ENCODE measurements around the gene ACP5. TPM values are rescaled to one million over a fixed set of nuclear protein-coding genes. Genes with fewer than 3 reads are reported as not detected.
"Not testable (repeated sequence)": the region's sequence is repeated elsewhere in the genome, so short reads cannot be mapped to it uniquely, and the experiment has no call there.

ACP5 gene
- polyA plus RNA-seq, 1 donor from 2014 or later: not detected

DNA sequence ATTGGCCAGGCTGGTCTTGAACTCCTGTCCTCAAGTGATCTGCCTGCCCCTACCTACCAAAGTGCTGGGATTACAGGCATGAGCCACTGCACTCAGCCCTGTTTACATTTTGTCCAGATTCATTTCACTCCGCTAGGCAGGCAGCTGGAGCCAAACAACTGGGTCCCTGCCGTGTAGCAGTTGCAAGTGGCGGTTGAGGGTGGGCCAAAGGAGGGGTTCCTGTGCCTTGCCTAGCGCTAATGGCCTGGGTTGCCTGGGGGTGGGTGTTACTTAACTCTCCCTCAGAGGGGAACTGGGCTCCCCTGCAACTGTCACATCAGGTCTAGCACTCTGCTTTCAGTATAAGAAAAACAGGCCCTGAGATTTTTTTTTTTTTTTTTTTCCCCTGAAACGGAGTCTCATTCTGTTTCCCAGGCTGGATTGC, 7.4 kb downstream of the ACP5 start:
- Histone ChIP-seq H3K27ac (ENCODE audit: low read length) (no peak overlapping the region), H3F3A (ENCODE audit: insufficient read depth, low read length, poor library complexity, severe bottlenecking) (no peaks in the 10 kb centered on the region), H2AFZ (ENCODE audit: low read depth, low read length) (no peak overlapping the region), H3K4me3 (ENCODE audit: low read length) (no peak overlapping the region), H3K9me3 (ENCODE audit: low read length) (no peaks in the 10 kb centered on the region), H3K36me3 (ENCODE audit: insufficient read depth, low read length) (no peaks in the 10 kb centered on the region), H3K9ac (ENCODE audit: low read length) (no peak overlapping the region), H3K79me2 (replicated peaks; ENCODE audit: insufficient read depth, low read length) (no peaks in the 10 kb centered on the region), H3K4me2 (ENCODE audit: low read length) (no peak overlapping the region), H4K20me1 (ENCODE audit: insufficient read depth) (no peaks in the 10 kb centered on the region), H3K27me3 (ENCODE audit: insufficient read depth, low read depth, low read length) (no peaks in the 10 kb centered on the region), H3K9me2 (ENCODE audit: insufficient read depth, low read length) (no peaks in the 10 kb centered on the region)
- TF ChIP-seq, protein P1, sequence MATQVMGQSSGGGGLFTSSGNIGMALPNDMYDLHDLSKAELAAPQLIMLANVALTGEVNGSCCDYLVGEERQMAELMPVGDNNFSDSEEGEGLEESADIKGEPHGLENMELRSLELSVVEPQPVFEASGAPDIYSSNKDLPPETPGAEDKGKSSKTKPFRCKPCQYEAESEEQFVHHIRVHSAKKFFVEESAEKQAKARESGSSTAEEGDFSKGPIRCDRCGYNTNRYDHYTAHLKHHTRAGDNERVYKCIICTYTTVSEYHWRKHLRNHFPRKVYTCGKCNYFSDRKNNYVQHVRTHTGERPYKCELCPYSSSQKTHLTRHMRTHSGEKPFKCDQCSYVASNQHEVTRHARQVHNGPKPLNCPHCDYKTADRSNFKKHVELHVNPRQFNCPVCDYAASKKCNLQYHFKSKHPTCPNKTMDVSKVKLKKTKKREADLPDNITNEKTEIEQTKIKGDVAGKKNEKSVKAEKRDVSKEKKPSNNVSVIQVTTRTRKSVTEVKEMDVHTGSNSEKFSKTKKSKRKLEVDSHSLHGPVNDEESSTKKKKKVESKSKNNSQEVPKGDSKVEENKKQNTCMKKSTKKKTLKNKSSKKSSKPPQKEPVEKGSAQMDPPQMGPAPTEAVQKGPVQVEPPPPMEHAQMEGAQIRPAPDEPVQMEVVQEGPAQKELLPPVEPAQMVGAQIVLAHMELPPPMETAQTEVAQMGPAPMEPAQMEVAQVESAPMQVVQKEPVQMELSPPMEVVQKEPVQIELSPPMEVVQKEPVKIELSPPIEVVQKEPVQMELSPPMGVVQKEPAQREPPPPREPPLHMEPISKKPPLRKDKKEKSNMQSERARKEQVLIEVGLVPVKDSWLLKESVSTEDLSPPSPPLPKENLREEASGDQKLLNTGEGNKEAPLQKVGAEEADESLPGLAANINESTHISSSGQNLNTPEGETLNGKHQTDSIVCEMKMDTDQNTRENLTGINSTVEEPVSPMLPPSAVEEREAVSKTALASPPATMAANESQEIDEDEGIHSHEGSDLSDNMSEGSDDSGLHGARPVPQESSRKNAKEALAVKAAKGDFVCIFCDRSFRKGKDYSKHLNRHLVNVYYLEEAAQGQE (IDR thresholded peaks at IDR 0.05; ENCODE audit: borderline replicate concordance): no peak
- no peak for TF ChIP-seq POLR2AphosphoS5 (IDR thresholded peaks at IDR 0.05)
- TF ChIP-seq RAD21 (conservative IDR thresholded peaks at IDR 0.05): no peak
- no peak for TF ChIP-seq EP300 (conservative IDR thresholded peaks at IDR 0.05; ENCODE audit: poor library complexity, severe bottlenecking)
- no peak for TF ChIP-seq TAF1 (IDR thresholded peaks at IDR 0.05; ENCODE audit: low read depth)
- TF ChIP-seq MXI1 (conservative IDR thresholded peaks at IDR 0.05; ENCODE audit: poor library complexity, severe bottlenecking): no peak
- TF ChIP-seq, protein P2, sequence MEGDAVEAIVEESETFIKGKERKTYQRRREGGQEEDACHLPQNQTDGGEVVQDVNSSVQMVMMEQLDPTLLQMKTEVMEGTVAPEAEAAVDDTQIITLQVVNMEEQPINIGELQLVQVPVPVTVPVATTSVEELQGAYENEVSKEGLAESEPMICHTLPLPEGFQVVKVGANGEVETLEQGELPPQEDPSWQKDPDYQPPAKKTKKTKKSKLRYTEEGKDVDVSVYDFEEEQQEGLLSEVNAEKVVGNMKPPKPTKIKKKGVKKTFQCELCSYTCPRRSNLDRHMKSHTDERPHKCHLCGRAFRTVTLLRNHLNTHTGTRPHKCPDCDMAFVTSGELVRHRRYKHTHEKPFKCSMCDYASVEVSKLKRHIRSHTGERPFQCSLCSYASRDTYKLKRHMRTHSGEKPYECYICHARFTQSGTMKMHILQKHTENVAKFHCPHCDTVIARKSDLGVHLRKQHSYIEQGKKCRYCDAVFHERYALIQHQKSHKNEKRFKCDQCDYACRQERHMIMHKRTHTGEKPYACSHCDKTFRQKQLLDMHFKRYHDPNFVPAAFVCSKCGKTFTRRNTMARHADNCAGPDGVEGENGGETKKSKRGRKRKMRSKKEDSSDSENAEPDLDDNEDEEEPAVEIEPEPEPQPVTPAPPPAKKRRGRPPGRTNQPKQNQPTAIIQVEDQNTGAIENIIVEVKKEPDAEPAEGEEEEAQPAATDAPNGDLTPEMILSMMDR (IDR thresholded peaks at IDR 0.05; ENCODE audit: poor library complexity, severe bottlenecking): no peak
- TF ChIP-seq EZH2 (IDR thresholded peaks at IDR 0.05; ENCODE audit: borderline replicate concordance, insufficient read depth, low read length, poor library complexity, severe bottlenecking): no peak
- TF ChIP-seq SMC3 (conservative IDR thresholded peaks at IDR 0.05; ENCODE audit: poor library complexity): no peak

DNA sequence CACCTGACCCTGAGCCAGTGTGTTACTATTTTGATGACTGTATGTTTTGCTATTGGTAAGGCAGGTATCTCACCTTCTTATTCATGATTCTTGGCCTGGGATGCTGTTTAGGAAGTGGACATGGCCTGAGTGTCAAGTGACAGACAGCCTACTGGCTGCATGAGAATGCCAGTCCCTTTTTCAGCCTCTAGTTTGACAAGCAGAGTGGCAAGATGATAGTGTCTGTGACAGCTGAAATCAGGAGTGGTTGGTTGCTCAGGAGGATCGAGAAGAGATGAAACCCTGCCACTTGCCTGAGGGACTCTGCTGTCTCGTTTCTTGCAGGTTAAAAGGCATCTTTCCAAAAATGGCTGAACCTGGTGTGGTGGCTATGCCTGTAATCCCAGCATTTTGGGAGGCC, 11.3 kb downstream of the ACP5 start:
- Histone ChIP-seq H3F3A (ENCODE audit: insufficient read depth, low read length, poor library complexity, severe bottlenecking) (no peaks in the 10 kb centered on the region), H3K9me3 (ENCODE audit: low read length) (no peaks in the 10 kb centered on the region), H3K4me3 (ENCODE audit: low read length) (no peak overlapping the region), H2AFZ (ENCODE audit: low read depth, low read length) (no peak overlapping the region), H3K27me3 (ENCODE audit: insufficient read depth, low read depth, low read length) (no peaks in the 10 kb centered on the region), H3K79me2 (replicated peaks; ENCODE audit: insufficient read depth, low read length) (no peaks in the 10 kb centered on the region), H3K9me2 (ENCODE audit: insufficient read depth, low read length) (no peaks in the 10 kb centered on the region), H4K20me1 (ENCODE audit: insufficient read depth) (no peaks in the 10 kb centered on the region), H3K9ac (ENCODE audit: low read length) (no peak overlapping the region), H3K4me2 (ENCODE audit: low read length) (no peak overlapping the region), H3K27ac (ENCODE audit: low read length) (no peak overlapping the region), H3K36me3 (ENCODE audit: insufficient read depth, low read length) (no peaks in the 10 kb centered on the region)
- TF ChIP-seq RAD21 (conservative IDR thresholded peaks at IDR 0.05) (no peak), POLR2AphosphoS5 (IDR thresholded peaks at IDR 0.05) (no peak), EZH2 (IDR thresholded peaks at IDR 0.05; ENCODE audit: borderline replicate concordance, insufficient read depth, low read length, poor library complexity, severe bottlenecking) (no peak), SMC3 (conservative IDR thresholded peaks at IDR 0.05; ENCODE audit: poor library complexity) (no peak), MXI1 (conservative IDR thresholded peaks at IDR 0.05; ENCODE audit: poor library complexity, severe bottlenecking) (no peak), EP300 (conservative IDR thresholded peaks at IDR 0.05; ENCODE audit: poor library complexity, severe bottlenecking) (no peak), TAF1 (IDR thresholded peaks at IDR 0.05; ENCODE audit: low read depth) (no peak)
- TF ChIP-seq, protein P1 (IDR thresholded peaks at IDR 0.05; ENCODE audit: borderline replicate concordance): no peak
- TF ChIP-seq, protein P2 (IDR thresholded peaks at IDR 0.05; ENCODE audit: poor library complexity, severe bottlenecking): no peak

DNA sequence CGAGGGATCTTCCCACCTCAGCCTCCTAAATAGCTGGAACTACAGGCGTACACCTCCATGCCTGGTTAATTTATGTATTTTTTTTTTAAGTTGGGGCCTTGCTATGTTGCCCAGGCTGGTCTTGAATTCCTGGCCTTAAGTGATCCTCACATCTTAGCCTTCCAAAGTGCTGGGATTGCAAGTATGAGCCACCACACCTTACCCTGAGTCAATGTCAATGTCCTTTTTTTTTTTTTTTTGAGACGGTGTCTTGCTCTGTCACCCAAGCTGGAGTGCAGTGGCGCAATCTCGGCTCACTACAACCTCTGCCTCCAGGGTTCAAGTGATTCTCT, 11.8 kb downstream of the ACP5 start:
- not testable (repeated sequence) for H3K79me2 ChIP-seq (replicated peaks; ENCODE audit: insufficient read depth, low read length); H3F3A ChIP-seq (ENCODE audit: insufficient read depth, low read length, poor library complexity, severe bottlenecking); H2AFZ ChIP-seq (ENCODE audit: low read depth, low read length); H3K27ac ChIP-seq (ENCODE audit: low read length); H3K4me3 ChIP-seq (ENCODE audit: low read length); H3K9ac ChIP-seq (ENCODE audit: low read length); H3K9me2 ChIP-seq (ENCODE audit: insufficient read depth, low read length); H3K9me3 ChIP-seq (ENCODE audit: low read length); H4K20me1 ChIP-seq (ENCODE audit: insufficient read depth); H3K27me3 ChIP-seq (ENCODE audit: insufficient read depth, low read depth, low read length); H3K36me3 ChIP-seq (ENCODE audit: insufficient read depth, low read length); H3K4me2 ChIP-seq (ENCODE audit: low read length)
